K562 (cell line): Measurements from ENCODE around the gene TRNAU1AP. TPM values are rescaled to one million over a fixed set of nuclear protein-coding genes. Genes with fewer than 3 reads are reported as not detected.
A peak's percentile ranks its signal among the peaks of the same experiment; 100 is the strongest.
"Not testable (repeated sequence)": the region's sequence is repeated elsewhere in the genome, so short reads cannot be mapped to it uniquely, and the experiment has no call there.

Source experiments
- ATAC-seq: fragments of 200-7000 bp; cut with Tn5 transposase; 3 replicates; pipeline ENCODE4 v1.9.1; 2020; ENCODE audit warnings: moderate library complexity
- BruUV-seq: library from RNA; stranded (reverse); fragments of 400-500 nt; replicated peaks from 2 replicates; lab custom pipeline; 2021; lab: Mats Ljungman, UMichigan
- CTCF ChIA-PET: fragments of 300-600 bp; formaldehyde crosslinking; extraction: SDS; loops from one replicate; lab custom pipeline; 2021; ENCODE audit warnings: low intra/inter-chr PET ratio; lab: Yijun Ruan, JAX
- POLR2A ChIA-PET: fragments of 300-600, 350-650 bp; sonication (Branson Sonifier 250); formaldehyde crosslinking; extraction: SDS; loops from one replicate; lab custom pipeline; 2021; ENCODE audit warnings: antibody characterized with exemption, inconsistent platforms; lab: Yijun Ruan, JAX
- DNase-seq, 4 experiments: peaks; one replicate each; pipeline versions ENCODE4 v3.0.0 to v3.0.0-alpha.2; 2011 to 2018; ENCODE audit warnings: low spot score in 3 of 4, mixed read lengths in 3 of 4; ENCODE audit errors: extremely low read depth in 1 of 4
- FAIRE-seq: peaks from 2 replicates; lab custom pipeline; 2011; peaks lifted over from hg19 to GRCh38; lab: Jason Lieb, UNC
- H2AFZ ChIP-seq: 2 replicates; pipeline ENCODE4 v1.6.0; 2011; ENCODE audit warnings: low read depth, low read length, control low read depth, inconsistent platforms
- H3K27ac ChIP-seq: fragments of 200-600 bp; 3 replicates; pipeline ENCODE4 v1.8.0; 2011; ENCODE audit warnings: low read depth, mild to moderate bottlenecking, control low read depth, inconsistent platforms, low read length, moderate library complexity, mixed read lengths; ENCODE audit errors: extremely low read depth
- H3K27me3 ChIP-seq, 2 experiments: fragments of 300-600 bp in 1 of 2; 2 replicates in 1 of 2; 3 replicates in 1 of 2; pipeline versions ENCODE4 v1.6.0 to v1.8.0; 2011; ENCODE audit warnings: inconsistent platforms in 2 of 2, low read length in 2 of 2, mild to moderate bottlenecking in 1 of 2, mixed read lengths in 1 of 2, moderate library complexity in 1 of 2; ENCODE audit not compliant: control insufficient read depth in 2 of 2, insufficient read depth in 2 of 2
- H3K36me3 ChIP-seq: fragments of 300-600 bp; 3 replicates; pipeline ENCODE4 v1.8.0; 2011; ENCODE audit warnings: mild to moderate bottlenecking, low read length, inconsistent platforms; ENCODE audit not compliant: control insufficient read depth, insufficient read depth
- H3K4me1 ChIP-seq, 2 experiments: fragments of 200-600 bp in 1 of 2; replicated peaks in 1 of 2; 2 replicates in 1 of 2; 3 replicates in 1 of 2; pipeline versions ENCODE4 v1.5.1 to v1.8.0; 2011; ENCODE audit warnings: inconsistent platforms in 2 of 2, low read length in 2 of 2, mild to moderate bottlenecking in 1 of 2, mixed read lengths in 1 of 2, moderate library complexity in 1 of 2; ENCODE audit not compliant: control insufficient read depth in 2 of 2, insufficient read depth in 2 of 2
- H3K4me2 ChIP-seq: 2 replicates; pipeline ENCODE4 v1.6.1; 2011; ENCODE audit warnings: low read length, control low read depth, inconsistent platforms, mixed read lengths; ENCODE audit not compliant: insufficient read depth
- H3K4me3 ChIP-seq: fragments of 200-600 bp; sonication (generic), shearing (Covaris generic); 2 replicates; pipeline ENCODE4 v1.5.1; 2016; ENCODE audit warnings: control low read depth, inconsistent platforms
- H3K79me2 ChIP-seq: fragments of 200-600 bp; 3 replicates; pipeline ENCODE4 v1.8.0; 2011; ENCODE audit warnings: low read length, inconsistent platforms; ENCODE audit not compliant: control insufficient read depth, insufficient read depth
- H3K9ac ChIP-seq, 2 experiments: 2 replicates each; pipeline versions ENCODE4 v1.6.0 to v1.6.1; 2011; ENCODE audit warnings: low read depth in 2 of 2, low read length in 2 of 2, control low read depth in 1 of 2, inconsistent platforms in 1 of 2, mild to moderate bottlenecking in 1 of 2, mixed read lengths in 1 of 2; ENCODE audit not compliant: insufficient read depth in 1 of 2
- H3K9me1 ChIP-seq: one replicate; pipeline ENCODE4 v1.6.0; 2011; ENCODE audit warnings: inconsistent platforms, mild to moderate bottlenecking, low read length, moderate library complexity; ENCODE audit not compliant: control insufficient read depth, insufficient read depth
- H3K9me3 ChIP-seq: replicated peaks from 2 replicates; pipeline ENCODE4 v1.5.1; 2011; ENCODE audit warnings: low read depth, low read length, inconsistent platforms; ENCODE audit not compliant: control insufficient read depth, insufficient read depth
- H4K20me1 ChIP-seq: replicated peaks from 2 replicates; pipeline ENCODE4 v1.6.1; 2011; ENCODE audit warnings: low read length, inconsistent platforms, mixed read lengths; ENCODE audit not compliant: control insufficient read depth, insufficient read depth
- BRD9 ChIP-seq: fragments of 450-650 bp; IDR thresholded peaks from 2 replicates; pipeline ENCODE4 v1.6.1; 2018; ENCODE audit warnings: low read depth; ENCODE audit not compliant: partially characterized antibody
- CEBPB ChIP-seq: fragments of 450-650 bp; IDR thresholded peaks from 2 replicates; pipeline ENCODE4 v1.6.1; 2016; ENCODE audit warnings: missing genetic modification characterization, missing compliant biosample characterization
- NELFE ChIP-seq: IDR thresholded peaks from 2 replicates; pipeline ENCODE4 v1.6.1; 2011; ENCODE audit warnings: mild to moderate bottlenecking; ENCODE audit not compliant: insufficient read depth, insufficient read length
- NFE2L1 ChIP-seq: fragments of 450-650 bp; IDR thresholded peaks from 2 replicates; pipeline ENCODE4 v1.6.1; 2016; ENCODE audit warnings: missing genetic modification characterization, low read depth, mild to moderate bottlenecking, missing compliant biosample characterization, moderate library complexity, borderline replicate concordance
- POLR3A ChIP-seq: IDR thresholded peaks from 2 replicates; pipeline ENCODE4 v1.6.1; 2011; ENCODE audit warnings: borderline replicate concordance, mild to moderate bottlenecking, moderate library complexity; ENCODE audit not compliant: insufficient read length, insufficient read depth; ENCODE audit errors: extremely low read depth
- TEAD1 ChIP-seq, 2 experiments: fragments of 450-650 bp in 1 of 2; sonication (generic) in 1 of 2; formaldehyde crosslinking; IDR thresholded peaks; 2 replicates each; pipeline versions ENCODE4 v1.4.0 to v1.8.0; 2020 to 2022; ENCODE audit warnings: mild to moderate bottlenecking in 2 of 2, missing genetic modification reagents in 1 of 2
- ZNF121 ChIP-seq: sonication (generic); formaldehyde crosslinking; conservative IDR thresholded peaks from 2 replicates; pipeline ENCODE4 v1.8.0; 2022; ENCODE audit warnings: missing genetic modification reagents
- ZNF551 ChIP-seq: fragments of 250-450 bp; sonication (Bioruptor Pico); IDR thresholded peaks from 2 replicates; pipeline ENCODE4 v1.5.0; 2021; ENCODE audit warnings: mild to moderate bottlenecking, moderate library complexity
- WGBS: fragments of 100-300 bp; shearing (Covaris generic); methylation state at CpG from one replicate; pipeline ENCODE4 v1.1.6; 2016; ENCODE audit warnings: low coverage, mixed read lengths; ENCODE audit not compliant: insufficient coverage; ENCODE audit errors: missing lambda C conversion rate; 5-methylcytosine and 5-hydroxymethylcytosine counted together
- in situ Hi-C: fragments of 300-500 bp; cut with MboI; formaldehyde crosslinking; loops from 4 replicates; pipeline ENCODE4 v1.15.0; 2018; ENCODE audit warnings: inconsistent platforms, mixed read lengths
- intact Hi-C: fragments of 100-400 bp; cut with micrococcal nuclease; formaldehyde crosslinking; loops from 2 replicates; pipeline ENCODE4 v1.14.2; 2022
- polyA plus RNA-seq, 8 experiments: library from polyadenylated mRNA; depleted of rRNA in 4 of 8; stranded (reverse) in 5 of 8; unstranded in 3 of 8; fragments of >200 nt; fragmentation: Nextera tagmentation in 2 of 8; fragmentation: Illumina TruSeq in 1 of 8; extraction: Ambion mirVana in 2 of 8; extraction: Trizol in 1 of 8; gene quantifications; 2 replicates each; pipeline versions ENCODE4 v1.2.1 to v1.2.3, GENCODE V29; 2011 to 2014; ENCODE audit warnings: inconsistent platforms in 1 of 8, missing spikeins in 1 of 8
- total RNA-seq, 7 experiments: library from RNA; depleted of rRNA in 6 of 7; stranded (reverse); fragments of >200 nt in 6 of 7; fragmentation: Illumina TruSeq in 2 of 7; extraction: Trizol in 2 of 7; gene quantifications; 2 replicates each; pipeline versions ENCODE4 v1.2.1 to v1.2.3, GENCODE V29; 2011 to 2021; ENCODE audit warnings: low replicate concordance in 1 of 7

TRNAU1AP gene
- total and polyA plus RNA-seq, 9 of the 15 experiments (the other 6 are each of a cell fraction or from before 2014, with no cell fraction given), result 34.9 to 110 (median 46.3) TPM

- H4K20me1 ChIP-seq, H3K9me1 ChIP-seq, DNase-seq, H3K27me3 ChIP-seq, H3K27ac ChIP-seq, H2AFZ ChIP-seq, intact Hi-C loops, H3K4me2 ChIP-seq, FAIRE-seq, H3K4me3 ChIP-seq, BruUV-seq, H3K9ac ChIP-seq, H3K9me3 ChIP-seq, in situ Hi-C loops, H3K79me2 ChIP-seq, ATAC-seq, H3K4me1 ChIP-seq: not testable (repeated sequence)
- peaks cover 60% of the 10 kb centered on the region for H3K36me3 ChIP-seq
- CTCF ChIA-PET, result interaction anchor here (0.7 kb wide), 1 partner anchor 167 kb away, joined by 5 read pairs; no protein-coding TSS in a partner anchor
- 87% methylated on average over 11 of the region's 12 CpGs for WGBS
- POLR2A ChIA-PET, result interaction anchor here (6.4 kb wide), 1 partner anchor 8 kb away, joined by 119 read pairs; no protein-coding TSS in a partner anchor
- TF ChIP-seq CEBPB (tag) (peak; percentile 28; the same call in 1 of the 2 replicates), TEAD1 (CRISPR knock-in tag; IDR thresholded peaks at IDR 0.05) (0 out of 4 replicates have a peak, but pooled peaks of 1 of the 2 experiments have one; percentile 35)
Observed at GRCh38 chr1:28572891-28573290, 20.0 kb downstream of the TRNAU1AP start.

- in situ Hi-C loops, result no loop called here
- Histone ChIP-seq H3K4me3 (no peak overlapping the region), H4K20me1 (peaks cover 7% of the 10 kb centered on the region; the same call in 1 of the 2 replicates), H2AFZ (no peak overlapping the region), H3K36me3 (peaks cover 60% of the 10 kb centered on the region), H3K27ac (no peak overlapping the region), H3K4me1 (no peaks in the 10 kb centered on the region), H3K9me3 (no peaks in the 10 kb centered on the region), H3K9me1 (peaks cover under 1% of the 10 kb centered on the region), H3K9ac (no peak overlapping the region), H3K27me3 (no peaks in the 10 kb centered on the region), H3K79me2 (peaks cover under 1% of the 10 kb centered on the region; the same call in 1 of the 3 replicates), H3K4me2 (no peak overlapping the region)
- POLR2A ChIA-PET, result interaction anchor here (6.4 kb wide), 1 partner anchor 7 kb away, joined by 119 read pairs; no protein-coding TSS in a partner anchor
- CTCF ChIA-PET, result no interaction called here
- TF ChIP-seq NELFE (no peak), POLR3A (no peak), BRD9 (no peak), ZNF551 (CRISPR knock-in tag) (no peak), ZNF121 (CRISPR knock-in tag) (peak; percentile 60), NFE2L1 (tag) (no peak)
- 93% methylated on average over 11 of the region's 11 CpGs for WGBS
- BruUV-seq, result no TSS peak
- DNase-seq, result no peak
- intact Hi-C loops, result no loop called here
- ATAC-seq, result no peak
- FAIRE-seq, result no peak
Observed at GRCh38 chr1:28573564-28573963, 20.7 kb downstream of the TRNAU1AP start.
